GM21447 (cell line): Measurements from ENCODE around the gene RUFY3.
"Not testable (repeated sequence)": the region's sequence is repeated elsewhere in the genome, so short reads cannot be mapped to it uniquely, and the experiment has no call there.

Experiments
- ATAC-seq: cut with Tn5 transposase; IDR thresholded peaks from one replicate; pipeline ENCODE4 v1.9.1; 2021; ENCODE audit not compliant: unreplicated experiment

The RUFY3 gene

DNA sequence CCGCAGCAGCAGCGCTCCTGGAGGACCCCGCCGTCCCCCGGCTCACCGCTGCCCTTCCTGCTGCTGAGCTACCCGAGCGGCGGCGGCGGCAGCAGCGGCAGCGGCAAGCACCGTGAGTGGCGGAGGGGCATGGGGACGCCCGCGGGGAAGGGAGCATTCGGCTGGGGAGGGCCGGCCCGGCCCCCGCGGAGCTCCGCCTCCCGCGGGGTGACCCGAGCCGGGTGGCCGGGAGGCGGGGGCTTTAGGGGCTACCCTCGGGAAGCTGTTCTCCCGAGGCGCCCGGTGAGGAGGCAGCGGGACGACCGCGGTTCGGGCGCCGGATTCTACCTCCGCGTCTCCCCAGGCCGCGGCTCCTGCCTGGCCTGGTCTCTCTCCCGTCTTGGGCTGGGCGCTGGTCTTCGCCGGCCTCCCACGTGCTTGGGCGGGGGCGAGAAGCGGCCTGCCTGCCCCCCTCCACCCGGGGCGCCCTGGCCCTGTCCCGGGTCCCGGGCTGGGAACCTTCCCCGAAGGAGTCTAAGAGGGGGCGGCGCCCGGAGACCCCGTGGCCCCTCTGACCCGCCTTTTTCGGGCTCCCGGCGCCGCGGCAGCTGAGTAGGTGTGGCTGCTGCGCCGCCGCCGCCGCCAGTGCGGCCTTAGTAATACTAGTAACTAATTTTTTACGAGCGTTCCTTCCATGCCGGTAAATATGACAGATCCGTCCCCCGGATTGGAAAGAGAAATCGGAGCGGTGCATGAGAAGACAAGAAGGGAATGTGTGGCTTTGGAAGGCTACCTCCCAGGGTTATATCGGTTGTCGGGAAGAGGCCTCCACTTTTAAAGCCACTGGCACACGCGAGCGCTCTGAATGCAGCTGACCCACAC lies 16.4 kb upstream of the RUFY3 start:
- peak; percentile 50 for ATAC-seq

DNA sequence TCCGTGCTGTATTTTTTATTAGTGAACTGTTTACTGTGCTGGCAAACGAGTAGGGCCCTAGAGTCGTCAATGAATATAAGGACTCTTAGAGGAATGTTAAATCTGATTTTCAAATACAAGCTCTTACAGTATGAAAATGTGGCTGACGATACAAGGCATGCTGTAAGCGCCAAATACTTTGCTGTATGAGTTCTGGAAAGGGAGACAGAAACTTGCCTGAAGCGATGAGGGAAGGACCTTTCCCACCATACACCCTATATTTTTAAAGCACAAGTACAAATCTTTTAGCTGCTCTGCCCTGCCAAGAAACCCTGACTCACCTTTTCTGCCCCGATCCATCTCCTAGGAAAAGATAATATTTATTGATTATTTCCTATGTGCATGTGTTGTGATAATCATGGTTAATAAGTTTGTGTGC lies 15.7 kb upstream of the RUFY3 start:
- no peak for ATAC-seq

DNA sequence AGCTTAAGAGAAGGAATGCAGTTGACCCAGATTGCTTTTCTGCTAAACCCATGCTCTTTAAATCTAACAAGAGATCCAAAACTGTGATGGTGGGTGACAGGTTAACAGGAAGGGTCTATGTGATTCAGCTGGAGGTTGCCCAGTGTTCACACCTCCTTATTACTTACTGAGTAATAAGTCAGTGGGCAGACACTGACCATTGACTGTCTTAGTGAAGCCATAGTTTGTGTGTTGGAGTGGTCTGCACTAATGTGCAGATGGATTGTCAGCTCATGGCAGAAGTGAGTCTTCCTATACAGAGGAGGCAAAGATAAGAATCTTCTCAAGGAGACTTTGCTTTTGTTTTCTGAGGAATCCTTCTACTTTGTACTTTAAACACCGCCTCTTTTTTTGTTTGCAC lies 15.2 kb upstream of the RUFY3 start:
- ATAC-seq, result no peak

DNA sequence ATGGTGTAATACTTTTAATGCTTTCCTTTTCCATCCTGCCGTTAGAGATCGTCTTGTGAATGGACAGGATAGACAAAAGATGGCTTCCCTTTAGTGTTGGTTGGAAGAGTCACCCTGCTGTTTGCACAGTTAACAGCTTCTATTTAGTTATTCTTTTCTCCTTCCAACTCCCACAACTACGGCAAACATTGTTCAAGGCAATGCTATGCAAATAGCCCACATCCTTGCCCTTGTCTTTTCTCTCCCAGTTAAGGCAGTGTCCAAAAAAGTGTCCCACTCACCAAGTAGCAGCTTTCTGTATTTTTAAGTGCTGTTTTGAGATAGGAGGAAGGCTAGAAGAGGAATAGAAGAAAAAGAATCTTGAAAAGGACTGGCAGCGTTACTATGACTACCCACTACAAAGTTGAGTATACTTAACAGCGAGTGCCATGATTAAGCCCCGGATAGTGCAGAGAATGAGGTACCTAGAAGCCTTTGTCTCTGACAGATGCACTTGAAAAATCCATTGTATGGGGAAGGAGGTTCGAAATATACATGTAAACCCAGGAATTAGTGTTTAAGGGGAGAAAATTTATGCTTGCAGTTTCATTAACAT lies 12.1 kb upstream of the RUFY3 start:
- no peak for ATAC-seq

DNA sequence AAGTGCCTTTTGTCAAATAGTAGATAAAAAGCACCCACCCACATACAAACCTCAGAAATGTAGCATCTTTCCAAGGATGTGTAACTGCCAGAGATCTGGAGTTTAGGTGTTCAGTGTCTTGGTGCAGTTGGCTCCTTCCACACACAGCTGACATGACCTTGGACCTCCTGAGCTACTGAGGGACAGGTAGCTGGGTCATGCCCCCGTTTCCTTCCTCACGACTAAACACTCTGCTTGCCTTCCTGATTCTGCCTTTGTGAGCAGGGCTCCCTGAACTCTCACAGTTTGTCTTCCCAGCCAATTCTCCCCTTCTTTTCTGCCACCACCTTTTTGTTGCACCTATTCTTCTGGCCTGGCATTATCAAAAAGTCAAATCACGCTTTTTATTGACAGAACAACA lies 10.2 kb upstream of the RUFY3 start:
- ATAC-seq, result no peak

DNA sequence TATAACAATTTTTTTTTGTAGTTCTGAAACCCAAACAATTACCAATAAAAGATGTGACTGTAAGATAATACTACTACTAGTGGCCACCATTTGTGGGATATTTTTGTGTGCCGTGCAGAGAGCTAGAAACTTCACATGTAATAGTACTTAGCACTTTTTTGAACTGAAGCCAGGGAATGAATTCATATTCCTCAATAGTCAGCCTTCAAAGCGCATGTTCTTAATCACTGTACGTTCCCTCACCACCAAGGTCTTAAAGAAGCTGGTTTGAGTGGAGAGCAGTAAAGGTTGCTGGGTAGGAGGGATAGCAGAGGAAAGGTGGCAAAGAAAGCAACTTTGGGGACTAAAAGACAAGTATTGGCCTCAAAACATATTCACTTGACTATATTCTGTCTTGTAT lies 9.6 kb upstream of the RUFY3 start:
- no peak for ATAC-seq

DNA sequence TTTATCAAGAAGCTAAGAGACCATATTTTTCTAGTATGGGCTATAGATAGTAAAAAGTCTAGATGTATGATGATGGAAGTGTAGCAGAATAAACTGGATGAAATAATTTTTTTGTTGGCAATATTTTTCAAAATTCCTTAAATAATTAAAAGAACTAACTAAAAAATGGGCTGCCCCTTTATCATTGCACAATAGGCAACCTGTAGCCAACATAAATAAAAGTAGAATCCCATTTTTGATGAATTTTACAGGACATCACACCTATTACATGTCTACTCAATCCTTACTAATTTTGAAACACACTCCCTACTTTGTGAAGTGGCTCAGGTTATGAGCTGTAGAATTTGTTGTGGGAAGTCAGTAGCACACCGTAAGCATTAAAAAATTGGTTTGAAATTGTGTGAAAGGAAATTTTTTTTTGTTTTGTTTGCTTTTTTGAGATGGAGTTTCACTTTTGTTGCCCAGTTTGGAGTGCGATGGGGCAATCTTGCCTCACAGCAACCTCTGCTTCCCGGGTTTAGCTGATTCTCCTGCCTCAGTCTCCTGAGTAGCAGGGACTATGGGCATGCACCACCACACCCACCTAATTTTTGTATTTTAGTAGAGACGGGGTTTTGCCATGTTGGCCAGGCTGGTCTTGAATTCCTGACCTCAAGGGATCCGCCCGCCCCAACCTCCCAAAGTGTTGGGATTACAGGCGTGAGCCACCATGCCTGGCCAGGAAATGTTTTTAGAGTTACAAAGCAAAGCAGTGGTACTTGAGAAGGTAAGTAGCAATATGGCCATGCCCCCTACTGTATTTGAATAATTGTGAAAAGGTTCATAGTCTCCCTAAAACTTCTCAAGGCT lies 8.9 kb upstream of the RUFY3 start:
- ATAC-seq, result no peak

DNA sequence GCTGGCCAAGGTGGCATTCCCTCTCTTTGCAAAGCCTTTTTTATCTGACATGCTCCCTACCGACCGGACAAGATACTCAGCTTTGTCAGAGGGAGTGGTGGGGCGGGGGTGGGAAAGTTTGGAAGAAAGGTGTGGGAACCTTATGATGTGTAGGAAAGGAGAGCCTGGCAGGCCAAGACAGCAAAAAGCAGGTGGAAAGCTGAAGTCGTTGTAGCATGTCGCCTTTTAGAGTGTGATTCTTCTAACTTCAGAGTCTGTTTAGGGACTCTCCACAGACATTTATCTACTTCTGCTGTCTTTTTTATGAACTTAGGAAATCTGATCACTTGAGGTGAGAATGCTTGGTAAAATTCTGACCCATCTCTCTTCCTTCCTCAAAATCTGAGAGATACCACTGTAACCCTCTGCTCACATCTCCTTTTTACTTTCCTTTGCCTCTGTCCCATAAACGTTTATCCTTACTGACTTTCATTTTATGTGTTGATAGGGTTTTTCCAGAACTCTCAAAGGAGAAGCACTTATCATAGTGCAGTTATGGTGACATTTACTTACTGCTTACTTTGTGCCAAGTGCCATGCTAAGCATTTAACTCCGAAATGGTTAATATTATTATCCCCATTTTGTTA lies 8.2 kb upstream of the RUFY3 start:
- ATAC-seq, result peak; percentile 59

DNA sequence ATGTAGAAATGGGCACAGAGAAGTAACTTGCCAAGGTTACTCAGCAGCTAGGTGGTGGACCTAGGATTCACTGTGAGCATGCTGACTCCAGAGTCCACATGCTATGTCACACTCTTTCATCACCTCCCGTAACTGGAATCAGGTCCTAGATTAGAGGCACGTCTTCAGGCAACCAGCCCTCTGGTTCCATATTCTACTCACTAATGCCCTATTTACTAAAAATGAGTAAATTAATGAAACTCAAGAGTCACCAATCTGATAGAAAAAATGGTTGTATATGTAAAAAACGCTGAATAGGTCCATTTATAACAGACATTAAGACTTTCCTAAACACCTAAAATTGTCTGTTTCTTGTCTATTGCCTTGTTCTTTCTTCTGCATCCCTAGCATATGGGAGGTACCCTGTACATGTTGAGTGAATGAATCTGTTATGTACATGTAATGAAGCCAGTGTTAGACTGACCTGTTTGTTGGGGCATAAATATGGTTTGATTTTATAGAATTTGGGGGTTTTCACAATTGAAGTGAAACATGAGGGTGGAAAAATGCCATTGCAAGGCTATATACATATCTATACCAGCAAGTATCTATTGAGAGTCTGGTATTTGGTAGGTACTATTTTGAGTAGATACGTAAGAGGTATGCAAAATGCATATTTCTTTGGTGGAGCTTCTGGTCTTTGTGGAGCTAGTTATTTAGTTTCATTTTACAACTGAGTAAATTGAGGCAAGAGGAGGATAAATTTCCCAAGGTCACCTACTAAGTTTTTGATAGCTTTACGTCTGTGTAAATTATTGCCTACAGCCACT lies 7.5 kb upstream of the RUFY3 start:
- ATAC-seq, result peak; percentile 47

DNA sequence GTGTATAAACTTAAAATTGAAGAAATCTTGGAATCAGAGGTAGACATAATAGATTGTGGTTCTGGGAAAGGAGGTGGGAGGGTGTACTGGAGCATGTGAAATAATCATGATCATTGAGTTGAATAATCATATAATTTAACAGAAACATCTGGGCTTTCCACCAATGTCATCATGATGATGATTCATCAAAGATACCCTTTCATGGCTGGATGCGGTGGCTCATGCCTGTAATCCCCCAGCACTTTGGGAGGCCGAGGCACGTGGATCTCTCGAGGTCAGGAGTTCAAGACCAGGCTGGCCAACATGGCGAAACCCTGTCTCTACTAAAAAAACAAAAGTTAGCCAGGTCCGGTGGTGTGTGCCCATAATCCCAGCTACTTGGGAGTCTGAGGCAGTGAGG lies 6.7 kb upstream of the RUFY3 start:
- ATAC-seq, result no peak

DNA sequence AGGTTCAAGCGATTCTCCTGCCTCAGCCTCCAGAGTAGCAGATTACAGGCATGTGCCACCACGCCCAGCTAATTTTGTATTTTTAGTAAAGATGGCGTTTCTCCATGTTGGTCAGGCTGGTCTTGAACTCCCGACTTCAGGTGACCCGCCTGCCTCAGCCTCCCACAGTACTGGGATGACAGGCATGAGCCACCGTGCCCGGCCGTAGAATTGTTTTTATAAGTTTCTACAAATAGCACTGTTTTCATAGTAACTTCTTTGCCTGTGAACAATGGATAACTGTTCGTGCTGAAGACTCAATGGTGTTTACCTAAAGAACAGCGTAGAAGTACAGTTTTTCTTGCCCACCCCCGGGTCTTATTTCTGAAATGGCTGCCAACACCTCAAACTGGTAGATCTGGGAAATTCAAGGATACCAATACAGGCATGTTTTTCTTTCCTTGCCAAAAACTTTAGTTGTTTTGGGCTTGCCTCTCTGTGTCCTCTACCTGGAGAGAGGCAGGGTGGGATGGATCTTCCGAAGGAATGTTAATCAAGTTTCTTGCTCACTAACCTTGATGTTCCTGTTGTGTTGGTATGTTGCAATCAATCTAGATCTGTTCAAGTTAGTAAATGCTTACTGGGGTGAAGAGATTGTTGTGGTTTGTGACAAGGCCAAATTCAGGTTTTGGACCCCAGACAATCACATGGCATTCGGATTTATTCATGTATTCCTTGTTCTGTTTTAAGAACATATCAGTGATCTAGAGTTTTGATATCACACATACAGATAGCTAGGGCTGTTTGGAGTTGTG lies 2.8 kb upstream of the RUFY3 start:
- ATAC-seq, result no peak

DNA sequence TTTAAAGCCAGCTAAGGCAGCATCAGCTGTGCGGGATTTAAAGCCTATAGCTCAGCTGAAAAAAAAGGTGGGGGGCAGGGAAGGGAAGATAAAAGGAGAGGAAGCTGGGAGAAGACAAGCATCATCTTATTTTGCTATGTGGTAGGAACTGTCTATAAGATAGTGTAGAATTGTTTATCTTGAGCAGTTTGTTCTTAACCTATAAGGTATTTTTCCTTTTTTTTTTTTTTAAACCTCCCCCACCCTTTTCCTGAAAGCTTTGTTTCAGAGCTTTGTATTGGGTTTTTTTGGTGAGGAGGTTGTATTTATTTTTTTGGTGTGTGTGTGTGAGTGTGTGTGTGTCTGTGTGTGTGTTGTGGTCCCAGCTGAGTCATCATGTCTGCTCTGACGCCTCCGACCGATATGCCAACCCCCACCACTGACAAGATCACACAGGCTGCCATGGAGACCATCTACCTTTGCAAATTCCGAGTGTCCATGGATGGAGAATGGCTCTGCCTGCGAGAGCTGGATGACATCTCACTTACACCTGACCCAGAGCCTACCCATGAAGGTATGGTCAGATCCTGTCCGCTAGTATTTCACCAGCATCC lies 531 bp downstream of the RUFY3 start:
- ATAC-seq, result no peak

DNA sequence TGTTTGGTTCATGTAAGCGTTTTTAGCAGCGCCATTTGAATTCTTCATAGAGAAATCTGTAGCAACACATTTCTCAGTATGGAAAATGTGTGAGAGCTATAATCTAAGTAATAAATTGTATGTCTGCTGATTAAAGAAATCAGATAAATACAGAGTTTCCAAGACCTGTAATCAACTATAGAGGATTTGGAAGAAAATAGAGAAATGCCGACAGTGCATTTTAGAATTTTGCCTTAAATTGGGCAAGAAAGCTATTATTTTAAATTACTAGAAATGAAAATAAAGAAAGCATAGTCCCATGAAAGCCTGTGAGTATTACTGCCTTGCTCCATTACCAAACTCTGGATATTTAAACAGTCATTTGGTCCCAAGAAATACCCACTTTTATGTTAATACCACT lies 2.7 kb downstream of the RUFY3 start:
- no peak for ATAC-seq

DNA sequence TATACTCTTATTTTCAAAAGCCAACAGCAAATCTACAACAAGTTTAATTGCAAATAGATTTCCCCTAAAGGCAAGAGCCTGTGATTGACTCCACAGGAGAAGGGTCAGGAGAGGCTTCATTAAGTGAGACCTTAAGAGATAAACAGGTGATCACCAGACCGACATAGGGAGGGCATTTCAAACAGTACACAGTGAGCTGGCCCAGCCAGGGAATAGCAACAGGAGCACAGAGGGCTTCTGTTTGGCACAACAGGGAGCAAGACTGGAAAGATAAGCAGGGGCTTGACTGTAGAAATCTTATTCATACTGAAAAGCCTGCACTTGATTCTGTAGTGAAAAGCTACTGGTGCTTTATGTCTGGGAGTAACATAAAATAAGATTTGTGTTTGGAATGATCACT lies 3.9 kb downstream of the RUFY3 start:
- ATAC-seq, result no peak

DNA sequence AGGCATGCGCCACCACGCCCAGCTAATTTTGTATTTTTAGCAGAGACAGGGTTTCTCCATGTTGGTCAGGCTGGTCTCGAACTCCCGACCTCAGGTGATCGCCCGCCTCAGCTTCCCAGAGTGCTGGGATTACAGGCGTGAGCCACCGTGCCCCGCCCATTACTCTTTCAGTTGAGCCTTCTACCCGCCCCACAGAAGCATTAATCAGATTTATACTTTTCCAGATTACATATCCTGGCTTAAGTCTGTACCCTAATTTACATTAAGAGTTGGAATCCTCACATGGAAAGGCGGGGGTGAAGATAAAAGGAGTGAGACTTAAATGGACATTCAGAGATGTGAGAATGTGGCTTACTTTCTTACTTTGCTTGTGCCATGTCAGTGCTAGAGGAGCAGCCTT lies 4.8 kb downstream of the RUFY3 start:
- ATAC-seq, result not testable (repeated sequence)

DNA sequence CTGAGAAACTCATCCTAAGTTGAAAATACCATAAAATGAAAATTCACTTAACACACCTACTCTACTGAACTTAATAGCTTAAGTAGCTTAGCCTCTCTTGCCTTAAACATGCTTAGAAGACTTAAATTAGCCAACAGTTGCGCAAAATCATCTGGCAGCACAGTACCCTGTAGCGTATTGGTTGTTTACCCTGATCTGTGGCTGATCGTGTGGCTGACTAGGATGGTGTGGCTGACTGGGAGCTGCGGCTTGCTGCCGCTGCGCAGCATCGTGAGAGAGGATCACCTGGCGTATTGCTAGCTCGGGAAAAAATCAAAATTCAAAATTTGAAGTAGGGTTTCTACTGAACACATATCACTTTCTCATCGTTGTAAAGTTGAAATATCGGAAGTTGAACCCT lies 6.3 kb downstream of the RUFY3 start:
- no peak for ATAC-seq

DNA sequence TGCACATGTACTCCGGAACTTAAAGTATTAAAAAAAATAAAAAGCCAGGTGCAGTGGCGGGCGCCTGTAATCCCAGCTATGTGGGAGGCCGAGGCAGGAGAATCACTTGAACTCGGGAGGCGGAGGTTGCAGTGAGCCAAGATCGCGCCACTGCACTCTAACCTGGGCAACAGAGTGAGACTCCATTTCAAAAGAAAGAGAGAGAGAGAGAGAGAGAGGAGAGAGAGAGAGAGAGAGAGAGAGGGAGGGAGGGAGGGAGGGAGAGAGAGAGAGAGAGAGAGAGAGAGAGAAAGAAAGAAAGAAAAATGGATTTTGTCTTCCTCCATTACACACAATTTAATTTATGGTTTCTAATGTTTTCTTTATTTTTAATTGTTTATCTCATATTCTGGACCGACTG lies 11.1 kb downstream of the RUFY3 start:
- ATAC-seq, result not testable (repeated sequence)

DNA sequence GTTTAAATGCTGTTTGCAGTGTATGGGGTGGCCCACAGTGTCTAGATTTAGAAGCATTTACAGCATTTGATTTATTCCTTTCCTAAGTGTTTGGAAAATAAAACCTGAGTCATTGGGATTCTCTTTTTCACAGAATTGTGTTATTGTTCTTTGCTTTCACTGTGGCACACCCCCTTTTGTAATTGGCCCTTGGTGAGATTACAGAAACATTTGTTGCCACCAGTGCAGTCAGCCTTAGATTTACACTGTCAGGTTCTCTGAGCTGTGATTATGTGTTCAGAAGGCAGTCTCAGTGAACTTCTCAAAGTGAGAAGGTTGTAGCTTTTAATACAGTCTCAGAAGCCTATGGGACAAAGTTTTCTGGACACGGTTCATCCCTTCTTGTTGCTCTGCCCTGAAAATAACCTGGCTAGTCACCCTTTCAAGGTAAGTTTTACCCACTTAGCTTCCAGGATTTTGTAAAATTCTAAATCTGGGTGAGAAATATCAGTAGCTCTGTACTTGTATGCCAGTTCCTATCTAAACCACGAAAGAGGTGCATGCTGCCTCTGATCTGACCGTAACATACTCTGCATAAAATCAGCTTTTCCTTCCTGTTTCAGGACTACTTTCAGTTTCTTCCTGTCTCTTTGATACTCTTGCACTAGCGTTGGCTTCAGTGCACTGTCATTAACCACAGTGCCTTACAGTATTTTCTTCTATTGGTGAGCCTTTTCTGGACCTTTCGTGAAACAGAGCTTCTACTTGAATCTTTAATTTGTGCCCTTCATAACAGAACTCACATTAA lies 12.6 kb downstream of the RUFY3 start:
- ATAC-seq, result peak; percentile 85

DNA sequence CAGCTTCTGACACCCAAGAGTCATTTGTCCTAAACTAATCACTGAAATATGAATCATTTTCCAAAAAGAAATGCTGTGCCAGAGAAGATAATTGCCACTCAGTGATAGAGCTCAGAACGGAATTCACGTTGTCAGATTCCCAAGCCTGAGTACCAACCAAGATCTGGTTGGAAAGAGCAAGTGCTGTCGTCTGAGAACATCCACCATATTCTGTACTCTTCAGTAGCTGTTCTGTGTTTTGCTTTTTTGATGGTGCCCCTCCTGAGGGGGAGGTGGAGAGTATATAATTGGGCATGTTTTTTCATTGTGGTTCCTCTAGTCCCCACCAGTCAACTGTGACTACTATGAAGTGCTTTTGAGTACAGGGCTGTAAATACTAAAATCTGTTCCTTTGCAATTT lies 13.2 kb downstream of the RUFY3 start:
- no peak for ATAC-seq
